Stimulated activated CD4-positive, alpha-beta T cell treated with anti-CD3 and anti-CD28 coated beads, Interleukin-4, amount 100 ng/mL, for 4 hours (primary cell): ENCODE data around the gene RFTN1.
A peak's percentile ranks its signal among the peaks of the same experiment; 100 is the strongest.
"Not testable (repeated sequence)": the region's sequence is repeated elsewhere in the genome, so short reads cannot be mapped to it uniquely, and the experiment has no call there.

ENCODE experiments used
- DNase-seq, 2 experiments: peaks; one replicate each; pipeline ENCODE4 v3.0.0-alpha.2; 2020

Gene RFTN1

DNA sequence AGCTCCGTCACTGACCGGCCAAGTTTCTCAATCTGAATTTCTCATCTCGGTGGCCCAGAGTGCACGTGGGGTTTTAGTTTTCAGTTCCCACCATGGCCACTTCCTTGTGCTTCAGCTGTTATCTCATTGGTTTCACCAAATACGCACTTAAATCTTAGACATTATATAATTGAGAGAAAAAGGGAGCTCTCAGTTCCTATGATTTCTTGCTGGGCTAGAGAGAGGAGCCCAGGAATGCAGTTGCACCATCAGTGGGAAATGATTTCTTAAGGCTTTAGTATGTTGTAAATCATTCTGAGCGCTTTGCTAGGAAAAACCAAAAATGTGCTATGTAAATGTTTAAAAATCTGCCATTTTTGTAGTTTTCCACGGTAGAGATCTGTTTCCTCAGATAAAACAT is 195.3 kb downstream of the RFTN1 start:
- DNase-seq = no peak

DNA sequence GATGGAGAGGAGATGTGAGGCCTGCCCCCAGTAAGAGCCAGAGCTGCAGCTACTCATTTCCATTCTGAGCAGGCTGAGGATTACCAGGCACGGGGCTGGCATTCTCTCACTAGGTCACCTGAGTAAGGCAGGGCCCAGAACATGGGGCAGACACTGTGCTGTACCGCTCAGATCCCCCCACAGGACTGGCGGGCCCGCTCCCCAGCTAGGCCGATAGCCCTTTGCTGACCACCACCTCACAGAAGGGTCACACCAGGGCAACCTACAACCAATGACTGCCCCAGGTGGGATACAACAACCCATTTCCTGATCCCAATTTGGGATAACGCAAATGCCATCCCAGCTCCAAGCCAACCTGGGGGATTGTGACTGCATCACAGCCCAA is 195.9 kb downstream of the RFTN1 start:
- DNase-seq = no peak

DNA sequence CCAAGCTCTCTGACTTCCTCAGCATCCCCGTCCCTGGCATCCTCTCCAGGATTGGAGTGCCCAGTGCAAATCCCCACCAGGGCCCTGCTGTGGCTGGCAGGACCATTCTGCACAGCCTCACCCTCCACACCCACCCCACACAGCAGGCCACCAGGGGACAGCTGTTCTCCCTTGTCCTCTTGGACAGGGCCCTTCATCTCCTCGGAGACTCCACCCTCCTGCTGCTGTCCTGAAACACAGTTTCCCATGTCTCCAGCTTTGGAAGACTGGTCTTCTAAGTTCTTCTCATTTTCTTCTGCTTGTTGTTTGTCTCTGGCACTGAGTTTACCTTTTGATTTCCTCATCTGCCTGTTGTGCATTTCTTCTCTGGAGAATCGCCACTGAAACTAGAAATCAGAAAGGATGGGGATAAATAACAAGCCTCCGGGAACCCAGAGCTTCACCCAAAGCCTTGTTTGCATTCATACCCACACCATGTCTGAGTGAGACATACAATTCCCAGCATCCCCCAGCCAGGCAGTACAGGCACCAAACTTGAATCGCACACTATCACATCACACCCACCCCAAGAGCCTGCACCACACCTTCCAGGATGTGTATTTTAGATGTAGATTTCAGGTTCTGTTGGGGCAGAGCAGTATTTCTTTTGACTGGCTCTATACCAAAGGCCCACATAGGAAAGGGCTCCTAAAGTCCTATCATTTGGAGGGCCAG is 196.5 kb downstream of the RFTN1 start:
- no peak for DNase-seq

DNA sequence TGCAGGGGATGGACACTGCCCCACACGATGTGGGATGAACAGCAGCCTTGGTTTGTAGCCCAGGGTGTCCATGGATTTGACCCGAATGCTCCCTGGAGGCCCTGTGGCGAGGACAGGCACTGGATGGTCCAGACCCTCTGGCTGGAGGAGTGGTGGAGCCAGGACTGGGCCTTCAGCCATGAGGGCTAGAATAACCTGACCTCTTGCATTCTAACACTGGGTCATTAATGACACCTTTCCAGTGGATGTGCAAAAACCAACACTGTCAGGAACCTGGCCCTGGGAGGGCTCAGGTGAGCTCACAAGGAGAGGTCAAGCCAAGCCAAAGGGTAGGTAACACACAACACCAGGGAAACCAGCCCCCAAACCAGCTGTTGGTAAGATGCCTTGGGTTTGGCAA is 197.1 kb downstream of the RFTN1 start:
- no peak for DNase-seq

DNA sequence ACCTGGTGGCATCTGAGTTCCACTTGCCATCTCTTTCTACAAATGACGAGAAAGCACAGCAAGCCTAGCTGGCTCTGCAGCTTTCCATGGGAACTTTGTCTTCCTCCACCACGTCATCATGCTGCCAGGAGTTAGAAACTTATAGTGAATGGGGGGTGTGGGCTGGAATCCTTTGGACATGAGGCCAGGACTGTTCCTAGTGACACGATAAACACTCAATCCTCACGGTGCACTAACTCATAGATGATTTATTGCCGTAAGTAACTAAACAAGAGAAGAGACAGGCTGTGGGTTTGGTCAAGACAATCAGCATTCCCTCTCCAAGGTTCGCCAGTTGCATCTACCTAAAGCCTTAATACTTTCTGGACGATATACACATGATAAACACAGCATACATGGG is 197.9 kb downstream of the RFTN1 start:
- no peak for DNase-seq

DNA sequence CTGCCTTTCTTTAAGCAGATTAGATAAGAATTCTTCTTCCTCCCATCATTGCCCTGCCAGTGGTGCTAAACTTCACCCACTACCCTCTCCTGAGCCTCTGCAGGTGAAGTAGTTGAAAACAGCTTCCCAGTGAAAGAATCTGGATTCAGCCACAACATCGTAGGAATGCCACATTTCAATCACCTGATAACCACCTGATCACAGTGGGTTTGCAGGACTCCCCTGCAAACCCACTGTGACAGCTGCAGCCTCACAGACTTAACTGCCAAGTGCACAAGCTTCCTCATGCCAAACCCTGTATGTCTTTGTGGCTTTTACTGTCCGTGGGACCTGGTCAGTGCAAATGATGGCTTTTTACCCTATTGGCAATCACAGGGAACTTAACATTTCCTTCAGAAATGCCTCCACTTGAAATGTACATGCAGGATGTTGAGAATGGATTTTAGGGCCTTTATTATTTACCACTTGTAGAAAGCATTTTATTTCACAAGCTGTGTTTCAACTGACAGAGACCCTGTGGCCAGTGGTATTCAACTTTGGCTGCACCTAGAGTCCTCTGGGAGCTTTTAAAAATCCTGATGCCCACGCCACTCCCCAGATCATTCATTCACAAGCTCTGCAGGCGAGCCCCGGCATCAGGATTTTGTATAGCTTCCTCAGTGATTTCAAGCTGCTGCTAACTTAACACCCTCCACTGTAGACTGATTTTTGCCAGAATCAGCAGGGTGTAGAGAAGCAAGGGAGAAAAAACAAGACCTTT is 199.4 kb downstream of the RFTN1 start:
- no peak for DNase-seq

DNA sequence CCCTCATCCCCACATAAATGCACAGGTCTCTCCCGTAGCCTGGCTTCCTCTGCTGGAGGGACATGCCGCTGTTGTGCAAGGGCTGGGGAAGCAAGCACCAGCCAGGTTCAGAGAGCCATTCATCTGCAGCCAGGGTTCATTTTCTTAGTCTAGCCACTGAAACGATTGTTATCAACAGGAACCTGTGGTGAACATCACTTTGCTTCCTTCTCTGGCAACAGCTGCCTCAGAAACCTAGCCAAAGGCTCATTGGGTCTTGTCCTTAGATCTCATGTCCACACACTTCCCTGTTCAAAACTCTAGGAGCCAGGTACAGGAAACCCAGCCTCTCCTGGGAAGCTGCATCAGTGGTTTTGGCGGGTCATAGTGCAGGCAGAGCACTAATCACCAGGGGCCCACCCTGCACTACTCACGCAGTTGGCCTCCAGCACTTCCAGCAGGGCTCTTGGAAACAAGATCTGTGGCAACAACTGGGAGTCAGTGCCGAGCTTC is 201.5 kb downstream of the RFTN1 start:
- DNase-seq = no peak

DNA sequence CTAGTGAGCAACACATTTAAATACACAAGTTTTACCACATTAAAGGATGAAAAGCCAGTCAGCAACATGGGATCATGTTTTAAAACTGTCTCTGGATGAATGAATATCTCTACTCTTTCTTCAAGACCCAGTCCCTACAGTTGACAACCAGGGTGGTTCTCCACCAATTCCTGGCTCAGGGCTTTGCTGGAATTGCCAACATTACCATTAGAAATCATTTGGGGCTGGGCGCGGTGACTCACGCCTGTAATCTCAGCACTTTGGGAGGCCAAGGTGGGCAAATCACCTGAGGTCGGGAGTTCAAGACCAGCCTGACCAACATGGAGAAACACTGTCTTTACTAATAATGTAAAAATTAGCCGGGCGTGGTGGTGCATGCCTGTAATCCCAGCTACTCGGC is 203.0 kb downstream of the RFTN1 start:
- DNase-seq = not testable (repeated sequence)

DNA sequence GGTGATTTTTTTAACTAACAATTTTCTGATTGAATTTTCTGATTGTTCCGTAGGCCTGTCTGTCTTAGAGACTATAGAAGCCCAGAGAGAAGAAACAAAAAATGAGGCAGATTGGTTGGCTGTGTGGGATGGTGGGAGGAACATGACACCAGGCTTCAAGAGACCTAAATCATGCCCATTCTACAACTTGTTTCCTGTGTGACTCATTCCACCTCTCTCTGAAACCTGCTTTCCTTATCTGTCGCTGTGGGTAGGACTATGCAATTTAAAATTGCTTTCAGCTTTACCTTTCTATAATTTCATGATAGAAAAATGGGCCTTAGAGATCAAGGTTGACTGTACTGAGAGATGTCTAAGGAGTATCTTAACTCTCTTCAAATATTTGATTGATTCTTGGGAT is 203.9 kb downstream of the RFTN1 start:
- DNase-seq = peak in 1 of 2 experiments; percentile 71

DNA sequence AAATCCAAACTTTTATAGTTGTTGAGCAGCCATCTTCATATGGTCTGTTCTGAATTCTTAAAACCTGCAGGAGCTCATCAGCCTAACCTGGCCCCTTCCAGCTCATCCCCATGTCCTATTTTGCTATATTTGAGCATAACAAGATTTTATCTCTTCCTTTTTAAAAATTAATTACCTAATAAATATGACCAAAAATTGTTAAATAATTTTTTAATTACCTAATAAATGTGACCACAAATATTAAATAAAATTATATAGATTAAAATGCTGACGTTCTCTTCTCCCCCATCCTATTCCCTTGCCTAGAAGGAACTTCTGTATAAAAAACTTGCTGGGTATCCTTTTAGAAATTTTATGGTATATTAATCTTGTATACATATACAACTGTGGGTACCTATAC is 204.8 kb downstream of the RFTN1 start:
- DNase-seq = no peak

DNA sequence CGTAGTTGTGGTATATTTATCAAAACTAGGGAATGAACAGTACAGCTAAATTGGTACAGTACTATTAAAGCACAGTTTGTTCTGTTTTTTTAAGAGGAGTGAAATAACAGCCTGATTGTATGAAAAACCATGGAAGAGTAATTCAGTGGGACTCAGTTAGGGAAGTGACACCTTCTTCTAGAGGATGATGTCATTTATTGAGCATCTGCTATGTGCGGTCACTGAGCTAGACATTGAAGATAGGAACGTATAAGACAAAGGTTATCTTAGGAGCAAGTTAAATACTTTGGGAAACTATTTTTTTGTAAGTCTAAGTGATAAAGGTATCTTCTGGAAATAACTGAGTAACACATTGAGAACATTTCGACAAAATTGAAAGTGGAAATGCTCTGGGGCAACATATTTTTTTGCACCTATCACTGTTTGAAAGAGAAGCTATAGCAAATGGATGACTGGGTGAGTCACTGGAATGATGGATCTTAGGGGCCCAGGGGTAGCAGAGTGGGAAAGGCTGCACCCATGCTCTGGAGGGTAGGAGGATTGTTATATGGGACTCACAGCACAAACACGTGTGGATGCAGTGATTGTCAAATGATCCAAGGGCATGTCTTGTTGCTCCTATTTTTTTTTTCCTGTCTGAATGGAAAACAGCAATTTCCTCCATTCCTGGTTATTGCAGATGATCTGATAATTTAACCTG is 205.5 kb downstream of the RFTN1 start:
- DNase-seq = no peak

DNA sequence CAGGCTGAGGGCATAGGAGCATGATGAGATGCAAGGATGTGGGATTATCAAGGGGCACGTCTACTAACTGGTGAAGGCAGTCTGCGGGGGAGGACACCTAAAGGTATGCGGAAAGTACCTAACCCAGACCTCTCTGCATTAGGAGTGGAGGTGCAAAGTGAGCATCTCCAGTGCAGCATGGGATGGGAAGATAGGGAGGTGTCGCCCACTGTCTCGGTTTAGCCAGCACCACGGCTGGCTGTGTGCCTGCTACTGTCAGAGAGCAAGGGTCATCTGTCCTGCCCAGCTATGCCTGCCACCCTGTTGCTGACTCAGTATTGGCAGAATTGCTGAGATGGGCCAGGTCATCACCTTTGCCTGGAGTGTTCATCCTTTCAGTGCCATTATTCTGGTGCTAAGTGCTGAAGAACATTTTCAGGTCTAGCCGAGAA is 208.4 kb downstream of the RFTN1 start:
- DNase-seq = peak in 1 of 2 experiments; percentile 66

DNA sequence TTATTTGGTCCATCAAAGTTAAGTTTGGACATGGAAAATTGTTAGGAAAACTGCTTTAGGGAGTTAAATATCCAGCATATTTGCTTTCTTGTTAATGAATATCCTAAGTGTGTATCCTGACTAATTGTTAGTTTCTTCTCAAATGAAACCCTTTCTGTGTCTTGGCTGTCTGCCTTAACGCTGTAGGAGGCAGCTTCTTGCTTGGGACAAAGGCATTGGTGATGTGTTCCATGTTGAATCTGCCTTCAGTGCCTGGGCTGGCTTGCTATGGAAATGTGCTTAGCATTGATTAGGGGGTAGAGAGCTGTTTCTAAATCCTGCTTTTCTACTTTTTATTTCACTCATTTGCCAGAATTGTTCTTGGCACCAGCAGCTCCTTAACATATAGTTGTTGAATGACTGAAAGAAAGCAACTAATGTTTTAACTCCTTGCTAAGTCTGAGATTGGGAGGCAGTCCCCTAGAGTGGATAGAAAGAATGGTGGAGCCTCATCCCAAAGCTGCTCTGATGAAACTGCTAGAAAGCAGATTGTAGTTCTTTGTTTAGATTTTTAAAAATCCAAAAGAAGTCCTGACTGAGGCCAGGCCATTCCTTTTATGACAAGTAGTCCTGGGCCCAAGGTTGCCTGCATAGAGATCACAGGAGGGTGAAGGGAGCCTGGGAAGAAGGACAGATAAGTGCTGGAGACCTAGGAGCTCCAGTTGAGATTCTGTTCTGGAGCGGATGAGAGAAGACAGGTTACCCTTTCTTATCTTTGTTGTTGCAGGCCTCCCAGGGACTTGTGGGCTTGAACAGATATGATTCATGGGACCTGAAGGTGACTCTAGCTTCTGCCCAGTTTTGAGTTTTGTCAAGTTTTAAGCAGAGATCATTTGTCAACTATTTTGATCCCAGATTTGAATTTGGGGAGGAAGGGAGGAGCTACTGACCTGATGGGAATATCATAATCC is 209.2 kb downstream of the RFTN1 start:
- no peak for DNase-seq

DNA sequence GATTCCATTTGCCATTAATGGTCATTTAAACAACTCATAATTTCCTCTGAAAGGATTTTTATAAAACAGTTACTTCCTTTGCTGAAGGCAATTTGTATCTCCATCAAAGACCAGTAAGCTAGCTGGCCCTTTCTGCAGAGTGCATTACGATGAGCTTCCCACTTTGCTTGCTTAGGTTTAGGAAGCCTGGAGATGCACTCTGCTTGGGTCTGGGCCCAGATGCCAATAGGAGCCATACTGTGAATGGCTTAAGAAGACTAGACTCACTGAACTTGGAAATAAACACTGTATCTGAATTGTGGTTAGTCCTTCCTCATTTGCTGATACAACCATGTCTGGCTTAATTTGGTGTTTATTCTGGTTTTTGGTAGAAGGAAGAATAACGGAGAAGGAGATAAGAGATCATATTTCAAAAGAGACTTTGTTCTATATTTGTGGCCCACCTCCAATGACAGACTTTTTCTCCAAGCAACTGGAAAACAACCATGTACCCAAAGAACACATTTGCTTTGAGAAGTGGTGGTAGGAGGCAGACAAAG is 210.4 kb downstream of the RFTN1 start:
- DNase-seq = no peak

DNA sequence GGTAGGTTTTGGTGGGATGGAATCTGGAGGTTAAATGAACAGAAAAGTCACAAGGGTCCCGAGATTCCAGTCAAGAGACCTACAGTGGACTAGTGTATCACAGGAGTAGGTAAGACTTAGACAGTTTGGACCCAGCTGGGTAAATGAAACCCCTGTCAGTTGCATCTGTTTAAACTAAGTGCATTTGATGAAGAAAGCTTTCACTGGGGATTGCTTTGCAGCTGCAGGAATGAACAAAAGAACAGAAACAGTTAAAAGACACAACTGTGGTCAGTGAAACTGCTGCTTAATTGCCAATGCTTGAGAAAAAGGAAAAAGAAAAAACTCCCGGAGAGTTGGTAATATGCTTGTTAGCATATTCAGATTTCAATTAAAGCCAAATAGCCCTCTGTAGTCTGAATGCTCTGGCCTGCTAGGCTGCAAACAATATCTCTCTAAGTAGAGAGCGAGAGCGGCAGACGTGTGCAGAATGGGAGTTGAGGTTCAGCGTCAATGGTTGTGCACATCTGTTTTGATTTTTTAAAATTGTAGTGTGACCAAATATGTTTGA is 211.3 kb downstream of the RFTN1 start:
- no peak for DNase-seq

DNA sequence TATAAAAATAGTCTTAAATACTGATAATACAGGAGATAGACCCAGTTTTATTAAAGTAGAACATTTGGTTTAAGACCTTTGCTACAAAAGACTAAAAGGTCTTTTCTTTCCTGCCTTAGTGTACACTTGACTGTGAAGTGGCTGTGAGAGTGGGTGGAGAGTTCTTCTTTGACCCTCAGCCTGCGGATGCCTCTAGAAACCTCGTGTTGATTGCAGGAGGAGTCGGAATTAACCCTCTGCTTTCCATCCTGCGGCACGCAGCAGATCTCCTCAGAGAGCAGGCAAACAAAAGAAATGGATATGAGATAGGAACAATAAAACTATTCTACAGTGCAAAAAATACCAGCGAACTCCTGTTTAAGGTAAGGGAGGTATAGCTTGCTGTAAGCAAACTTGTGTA is 212.0 kb downstream of the RFTN1 start:
- peak in 1 of 2 experiments; percentile 28 for DNase-seq

DNA sequence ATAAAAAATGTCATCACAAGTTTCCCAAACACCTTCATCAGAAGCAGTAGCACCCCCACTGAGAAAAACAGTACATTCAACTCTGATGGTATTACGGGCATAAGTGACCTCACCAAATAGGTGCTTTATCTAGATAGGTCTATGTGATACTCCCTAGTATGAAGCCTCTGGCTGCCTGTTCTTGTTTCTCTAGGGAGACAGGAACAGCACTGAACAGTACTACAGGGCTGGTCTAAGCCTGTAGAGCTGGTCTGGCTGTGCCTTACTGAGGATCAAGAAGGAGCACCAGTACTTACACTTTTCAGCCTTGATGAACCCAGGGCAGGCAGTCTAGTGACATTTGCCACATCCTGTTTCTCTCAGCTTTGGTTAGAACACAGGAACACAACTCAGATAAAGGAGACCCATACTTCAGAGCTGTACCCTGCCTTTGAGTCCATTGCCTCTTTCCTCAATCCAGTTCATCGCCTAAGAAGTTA is 212.6 kb downstream of the RFTN1 start:
- DNase-seq = peak in 1 of 2 experiments; percentile 40

DNA sequence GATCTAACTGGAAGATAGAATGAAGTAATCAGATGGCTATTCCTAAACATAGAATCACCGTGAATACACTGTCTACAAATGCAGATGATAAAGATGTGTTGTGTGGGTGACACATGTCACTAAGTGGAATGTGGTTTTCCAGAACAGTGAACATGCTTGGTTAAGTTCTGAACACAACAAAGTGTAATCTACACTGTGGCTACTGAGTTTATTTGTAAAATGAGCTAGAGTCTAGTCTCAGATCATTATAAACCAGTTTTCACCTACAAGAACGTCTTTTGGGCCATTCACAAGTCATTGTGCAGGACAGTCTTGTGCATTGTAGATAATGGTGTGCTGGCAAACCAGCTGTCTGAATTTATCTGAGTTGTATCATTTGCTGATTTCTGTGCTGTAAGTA is 213.2 kb downstream of the RFTN1 start:
- DNase-seq = no peak

DNA sequence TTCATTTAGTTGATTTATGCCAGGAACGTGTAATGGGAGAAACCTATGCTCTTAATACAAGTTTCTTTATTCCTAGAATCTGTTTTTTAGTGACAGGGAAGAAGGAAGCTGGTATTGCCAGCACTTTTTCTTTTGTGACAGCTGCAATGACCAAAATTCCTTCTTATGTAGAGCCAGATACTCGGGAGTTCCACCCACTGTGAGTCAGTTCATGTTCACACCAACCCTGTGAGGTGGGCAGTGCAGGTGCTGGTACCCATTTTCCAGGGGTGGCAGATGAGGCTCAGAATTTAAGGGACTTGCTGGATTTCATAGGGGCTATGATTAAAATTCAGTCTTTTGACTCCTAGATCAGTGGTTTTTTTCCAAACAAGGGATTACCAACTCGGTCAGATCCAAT is 213.8 kb downstream of the RFTN1 start:
- no peak for DNase-seq

DNA sequence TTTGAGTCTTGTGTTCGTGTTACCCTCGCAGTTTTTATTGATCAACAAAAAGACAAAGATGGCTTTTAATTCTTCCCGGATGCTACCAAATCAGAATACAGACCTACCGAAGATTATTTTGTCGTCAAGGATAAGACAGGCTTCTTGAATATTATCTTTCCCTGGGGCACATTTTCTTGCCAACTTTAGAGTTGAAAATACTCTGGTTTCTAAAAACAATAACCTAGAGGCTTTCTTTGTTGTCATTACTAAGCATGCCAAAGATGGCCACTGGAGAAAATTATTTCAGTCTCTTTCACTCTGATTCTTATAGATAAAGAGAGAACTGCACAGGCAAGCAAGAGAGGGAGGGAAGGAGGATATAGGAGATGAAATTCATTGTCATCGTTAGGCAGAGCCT is 214.6 kb downstream of the RFTN1 start:
- no peak for DNase-seq

DNA sequence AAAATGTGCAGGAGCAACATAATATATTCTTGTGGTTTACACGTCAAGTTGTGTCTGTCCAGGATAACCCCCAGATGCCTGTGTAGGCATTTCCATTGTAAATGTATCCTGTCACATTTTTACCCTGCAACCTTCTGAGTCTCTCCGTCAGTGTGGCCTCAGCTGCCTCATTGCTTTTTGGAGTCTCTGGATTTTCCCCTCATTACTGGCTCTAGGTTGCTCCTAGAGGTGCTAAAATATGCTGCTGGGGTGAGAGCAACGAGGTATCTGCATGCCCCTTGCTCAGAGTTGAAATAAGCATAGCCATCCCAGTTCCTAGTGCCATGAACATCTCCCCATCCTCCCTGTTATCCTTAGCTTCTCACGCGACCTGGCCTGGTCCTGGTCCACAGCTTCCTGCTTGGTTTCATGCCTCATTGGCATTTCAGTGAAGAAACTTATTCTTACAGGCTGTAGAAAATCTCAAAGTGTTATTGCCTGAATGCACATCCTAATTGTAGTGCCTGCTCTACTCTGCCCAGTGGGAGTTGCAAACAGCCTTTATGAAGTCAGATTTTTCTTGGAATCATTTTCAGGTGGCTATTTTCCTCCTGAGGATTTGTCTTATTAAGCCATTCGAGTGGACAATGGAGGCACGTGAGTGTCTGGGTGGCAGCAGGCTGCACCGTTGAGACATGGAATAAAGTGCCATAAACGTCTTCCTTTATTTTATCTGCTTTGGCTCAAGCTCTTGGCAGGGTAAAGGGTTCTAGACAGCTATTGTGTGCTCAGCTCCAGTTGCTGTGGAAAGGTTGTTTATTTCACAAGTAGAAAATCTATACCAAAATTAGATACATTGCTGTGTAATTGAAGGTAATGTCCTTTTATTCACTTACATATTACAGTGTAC is 215.3 kb downstream of the RFTN1 start:
- no peak for DNase-seq
